ENCODE measurements around the gene DNAH3.
"Not testable (repeated sequence)": the region's sequence is repeated elsewhere in the genome, so short reads cannot be mapped to it uniquely, and the experiment has no call there.

The DNAH3 gene

DNA sequence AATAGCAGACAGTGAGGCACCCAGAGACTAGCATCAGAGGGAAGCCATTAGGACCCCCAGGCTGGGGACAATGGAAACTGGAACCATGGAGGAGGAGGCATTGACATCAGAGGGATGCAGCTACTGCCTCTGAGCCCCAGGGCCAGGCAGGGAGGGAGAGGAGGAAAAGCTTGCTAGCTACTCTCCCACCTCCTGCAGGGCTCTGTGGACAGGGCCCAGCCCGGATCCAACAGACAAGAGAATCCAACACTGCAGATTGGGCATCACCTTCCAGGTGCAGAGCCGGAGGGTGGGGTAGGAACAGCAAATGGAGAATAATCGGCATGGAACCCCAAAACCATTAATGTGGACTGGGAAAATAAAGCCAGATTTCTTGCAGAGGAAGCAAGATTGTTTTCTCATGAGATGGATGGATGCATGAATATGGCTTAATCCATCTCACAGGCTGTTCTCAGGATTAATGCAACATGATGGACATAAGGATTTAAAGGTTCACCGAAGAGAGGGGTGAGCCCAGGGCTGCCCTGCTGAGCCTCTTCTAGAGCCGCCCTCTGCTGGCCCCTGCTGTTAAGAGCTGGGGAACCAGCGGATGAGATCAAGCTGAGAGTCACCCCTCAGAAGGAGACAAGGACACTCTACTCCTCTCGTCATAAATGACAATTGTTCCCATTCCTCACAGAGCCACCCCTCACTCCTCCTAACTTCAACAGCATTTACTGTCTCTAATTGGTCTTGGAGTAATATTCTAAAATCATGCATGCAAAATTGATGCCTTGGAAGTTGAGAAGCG is 48.8 kb downstream of the DNAH3 start:
- TF ChIP-seq TAF1 (IDR thresholded peaks at IDR 0.05; ENCODE audit: borderline replicate concordance, low read depth, low read length): no peak
- no peak for TF ChIP-seq POLR2AphosphoS5 (IDR thresholded peaks at IDR 0.05; ENCODE audit: low read depth, low read length)
- TF ChIP-seq POLR2A (IDR thresholded peaks at IDR 0.05; ENCODE audit: low read depth, low read length): no peak
- DNase-seq (ENCODE audit: insufficient read length): no peak
- FAIRE-seq: no peak

GRCh38 chr16:21100447-21100846 is 50.2 kb downstream of the DNAH3 start:
- no peak for FAIRE-seq
- DNase-seq (ENCODE audit: insufficient read length): no peak
- TF ChIP-seq POLR2A (IDR thresholded peaks at IDR 0.05; ENCODE audit: low read depth, low read length): no peak
- no peak for TF ChIP-seq TAF1 (IDR thresholded peaks at IDR 0.05; ENCODE audit: borderline replicate concordance, low read depth, low read length)
- TF ChIP-seq POLR2AphosphoS5 (IDR thresholded peaks at IDR 0.05; ENCODE audit: low read depth, low read length): no peak

DNA sequence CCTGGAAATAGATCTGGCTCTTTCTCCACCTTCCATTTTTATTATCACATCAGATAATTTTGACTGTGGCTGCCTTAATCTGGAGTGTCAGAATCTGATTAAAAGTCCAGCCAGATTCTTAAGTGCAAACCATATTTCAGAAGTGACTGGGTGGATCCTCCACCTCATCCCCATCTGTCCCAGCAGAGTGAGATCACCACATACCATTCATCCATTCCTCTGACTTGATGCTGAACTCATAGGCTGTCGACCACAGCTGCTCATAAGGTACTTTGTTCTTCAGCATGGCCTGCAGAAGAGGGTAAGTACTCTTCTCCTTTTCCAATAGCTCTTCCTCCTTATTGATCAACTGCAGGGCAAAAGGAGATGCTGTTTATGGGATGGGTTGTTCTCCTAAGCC is 53.5 kb downstream of the DNAH3 start:
- no peak for DNase-seq (ENCODE audit: insufficient read length)
- no peak for FAIRE-seq
- TF ChIP-seq POLR2AphosphoS5 (IDR thresholded peaks at IDR 0.05; ENCODE audit: low read depth, low read length): no peak
- no peak for TF ChIP-seq TAF1 (IDR thresholded peaks at IDR 0.05; ENCODE audit: borderline replicate concordance, low read depth, low read length)
- TF ChIP-seq POLR2A (IDR thresholded peaks at IDR 0.05; ENCODE audit: low read depth, low read length): no peak

DNA sequence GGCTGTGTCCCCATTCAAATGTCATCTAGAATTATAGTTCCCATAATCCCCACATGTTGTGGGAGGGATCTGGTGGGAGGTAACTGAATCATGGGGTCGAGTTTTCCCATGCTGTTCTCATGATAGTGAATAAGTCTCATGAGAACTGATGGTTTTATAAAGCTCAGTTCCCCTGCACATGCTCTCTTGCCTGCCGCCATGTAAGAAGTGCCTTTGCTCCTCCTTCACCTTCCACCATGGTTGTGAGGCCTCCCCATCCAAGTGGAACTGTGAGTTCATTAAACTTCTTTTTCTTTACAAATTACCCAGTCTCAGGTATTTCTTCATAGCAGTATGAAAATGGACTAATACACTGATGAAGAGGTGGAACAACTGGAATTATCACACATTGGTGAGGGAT is 55.9 kb downstream of the DNAH3 start:
- not testable (repeated sequence) for FAIRE-seq; DNase-seq (ENCODE audit: insufficient read length)

DNA sequence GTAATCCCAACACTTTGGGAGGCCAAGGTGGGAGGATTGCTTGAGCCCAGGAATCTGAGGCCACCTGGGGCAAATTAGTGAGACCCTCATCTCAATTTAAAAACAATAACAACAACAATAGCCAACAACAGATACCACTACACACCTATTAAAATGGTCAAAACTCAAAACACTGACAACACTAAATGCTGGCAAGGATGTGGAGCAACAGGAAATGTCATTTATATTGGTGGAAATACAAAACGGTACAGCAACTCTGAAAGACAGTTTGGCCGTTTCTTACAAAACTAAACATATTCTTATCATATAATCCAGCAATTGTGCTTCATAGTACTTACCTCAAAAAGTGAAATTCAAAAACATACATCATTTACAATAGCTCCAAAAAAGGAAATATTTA is 57.7 kb downstream of the DNAH3 start:
- no peak for TF ChIP-seq TAF1 (IDR thresholded peaks at IDR 0.05; ENCODE audit: borderline replicate concordance, low read depth, low read length)
- no peak for TF ChIP-seq POLR2A (IDR thresholded peaks at IDR 0.05; ENCODE audit: low read depth, low read length)
- TF ChIP-seq POLR2AphosphoS5 (IDR thresholded peaks at IDR 0.05; ENCODE audit: low read depth, low read length): no peak
- DNase-seq (ENCODE audit: insufficient read length) (no peak), FAIRE-seq (no peak)

- no peak for FAIRE-seq
- TF ChIP-seq POLR2A (IDR thresholded peaks at IDR 0.05; ENCODE audit: low read depth, low read length) (no peak), TAF1 (IDR thresholded peaks at IDR 0.05; ENCODE audit: borderline replicate concordance, low read depth, low read length) (no peak), POLR2AphosphoS5 (IDR thresholded peaks at IDR 0.05; ENCODE audit: low read depth, low read length) (no peak)
- DNase-seq (ENCODE audit: insufficient read length): no peak
These were observed 61.8 kb downstream of the DNAH3 start for GRCh38 chr16:21088646-21089538.

- FAIRE-seq: no peak
- TF ChIP-seq POLR2A (IDR thresholded peaks at IDR 0.05; ENCODE audit: low read depth, low read length): no peak
- no peak for TF ChIP-seq TAF1 (IDR thresholded peaks at IDR 0.05; ENCODE audit: borderline replicate concordance, low read depth, low read length)
- no peak for TF ChIP-seq POLR2AphosphoS5 (IDR thresholded peaks at IDR 0.05; ENCODE audit: low read depth, low read length)
These were observed 62.5 kb downstream of the DNAH3 start for GRCh38 chr16:21088143-21088542.

DNA sequence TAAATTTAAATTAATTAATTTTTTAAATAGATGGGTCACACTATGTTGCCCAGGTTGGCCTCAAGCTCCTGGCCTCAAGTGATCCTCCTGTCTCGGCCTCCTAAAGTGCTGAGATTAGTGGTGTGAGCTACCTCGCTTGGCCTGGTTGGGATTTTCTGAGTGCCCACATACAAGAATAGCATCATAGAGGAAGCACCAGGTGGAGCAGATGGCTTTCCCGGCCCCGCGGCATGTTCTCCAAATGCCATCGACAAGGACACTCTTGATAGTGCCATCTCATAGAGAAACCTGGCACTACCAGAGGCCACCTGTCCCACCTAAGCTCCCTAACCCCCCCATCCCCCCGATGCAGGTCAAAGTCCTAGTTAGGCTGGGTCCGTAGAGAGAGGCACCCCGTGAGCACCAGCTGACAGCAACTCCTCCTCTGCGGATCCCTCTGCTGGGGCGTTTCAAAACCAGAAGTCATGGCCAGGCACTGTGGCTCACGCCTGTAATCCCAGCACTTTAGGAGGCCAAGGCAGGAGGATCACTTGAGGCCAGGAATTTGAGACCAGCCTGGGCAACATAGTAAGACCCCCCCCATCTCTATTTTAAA is 65.9 kb downstream of the DNAH3 start:
- FAIRE-seq (no peak), DNase-seq (ENCODE audit: insufficient read length) (no peak)

More at GRCh38 chr16:21088143-21088542, 62.5 kb downstream of the DNAH3 start:
- DNase-seq (ENCODE audit: insufficient read length): no peak

GRCh38 chr16:21083729-21084268 is 66.8 kb downstream of the DNAH3 start:
- TF ChIP-seq POLR2AphosphoS5 (IDR thresholded peaks at IDR 0.05; ENCODE audit: low read depth, low read length) (no peak), TAF1 (IDR thresholded peaks at IDR 0.05; ENCODE audit: borderline replicate concordance, low read depth, low read length) (no peak), POLR2A (IDR thresholded peaks at IDR 0.05; ENCODE audit: low read depth, low read length) (no peak)
- FAIRE-seq (no peak), DNase-seq (ENCODE audit: insufficient read length) (peak; percentile 15)

More for the DNA sequence above, 65.9 kb downstream of the DNAH3 start:
- TF ChIP-seq TAF1 (IDR thresholded peaks at IDR 0.05; ENCODE audit: borderline replicate concordance, low read depth, low read length) (no peak), POLR2A (IDR thresholded peaks at IDR 0.05; ENCODE audit: low read depth, low read length) (no peak), POLR2AphosphoS5 (IDR thresholded peaks at IDR 0.05; ENCODE audit: low read depth, low read length) (no peak)

DNA sequence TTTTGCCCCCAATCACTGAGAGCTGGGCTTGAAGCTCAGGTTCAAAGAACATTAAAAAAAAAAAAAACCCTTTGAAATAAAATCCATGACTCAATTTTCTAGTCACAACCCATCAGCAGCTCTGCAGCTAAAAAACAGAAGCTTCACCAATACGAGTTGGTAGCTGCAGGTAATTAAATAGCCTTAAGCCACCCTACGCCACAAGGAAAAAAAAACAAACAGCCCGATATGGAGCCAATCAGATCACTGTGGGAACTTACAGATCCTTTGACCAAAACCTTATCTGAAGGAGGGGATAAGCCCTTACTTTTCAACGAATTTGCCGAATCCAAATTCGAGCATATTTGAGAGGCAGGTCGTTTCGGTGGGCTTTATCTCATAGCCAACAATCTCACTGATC is 69.3 kb downstream of the DNAH3 start:
- no peak for FAIRE-seq
- DNase-seq (ENCODE audit: insufficient read length): no peak
- TF ChIP-seq POLR2A (IDR thresholded peaks at IDR 0.05; ENCODE audit: low read depth, low read length): no peak
- no peak for TF ChIP-seq POLR2AphosphoS5 (IDR thresholded peaks at IDR 0.05; ENCODE audit: low read depth, low read length)
- no peak for TF ChIP-seq TAF1 (IDR thresholded peaks at IDR 0.05; ENCODE audit: borderline replicate concordance, low read depth, low read length)

DNA sequence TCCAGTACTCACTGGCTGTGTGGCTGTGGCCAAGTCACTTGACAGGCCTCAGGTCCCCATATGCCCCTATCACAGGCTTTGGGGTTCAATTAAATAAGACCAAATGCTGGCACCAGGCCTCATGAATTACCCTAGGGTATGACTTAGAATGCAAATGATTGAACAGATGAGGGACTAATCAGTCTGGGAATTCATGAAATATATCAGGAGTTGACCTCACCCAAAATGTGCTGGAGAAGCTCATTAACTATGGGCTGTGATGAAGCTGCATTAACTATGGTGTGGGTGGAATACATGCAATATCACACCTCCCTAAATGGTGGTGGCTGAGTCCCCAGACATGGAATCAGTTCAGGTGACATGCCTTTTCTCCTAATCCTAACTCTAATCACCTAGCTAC is 72.1 kb downstream of the DNAH3 start:
- TF ChIP-seq POLR2A (IDR thresholded peaks at IDR 0.05; ENCODE audit: low read depth, low read length) (no peak), POLR2AphosphoS5 (IDR thresholded peaks at IDR 0.05; ENCODE audit: low read depth, low read length) (no peak), TAF1 (IDR thresholded peaks at IDR 0.05; ENCODE audit: borderline replicate concordance, low read depth, low read length) (no peak)
- no peak for FAIRE-seq

More for the DNA sequence above, 72.1 kb downstream of the DNAH3 start:
- no peak for DNase-seq (ENCODE audit: insufficient read length)
